IPS-NIHi11 (cell line): ENCODE measurements around the gene WASF3.
A peak's percentile ranks its signal among the peaks of the same experiment; 100 is the strongest.
"Not testable (repeated sequence)": the region's sequence is repeated elsewhere in the genome, so short reads cannot be mapped to it uniquely, and the experiment has no call there.

Source experiments
- DNase-seq: peaks from one replicate; pipeline ENCODE4 v3.0.0; 2012; ENCODE audit warnings: mixed read lengths, low spot score

Gene WASF3

GRCh38 chr13:26716984-26717383 lies 159.5 kb downstream of the WASF3 start:
- no peak for DNase-seq

DNA sequence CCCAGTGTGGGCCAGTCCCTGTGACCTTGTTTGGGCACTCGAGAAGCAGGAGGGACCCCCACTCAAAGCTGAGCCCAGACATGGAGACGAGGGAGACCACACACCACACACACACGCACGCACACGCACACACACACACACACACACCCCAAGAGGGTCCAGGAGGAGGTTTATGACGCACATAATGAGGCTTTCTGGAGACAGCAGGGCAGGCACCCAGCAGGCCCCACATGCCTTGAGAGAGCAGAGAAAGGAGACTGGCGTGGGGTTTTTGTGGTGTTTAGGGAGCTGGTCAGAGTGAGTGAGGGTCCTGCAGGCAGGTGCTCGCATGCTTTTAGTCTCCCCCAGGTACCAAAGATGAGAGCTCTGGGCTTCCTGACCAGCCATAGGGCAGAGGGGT lies 160.7 kb downstream of the WASF3 start:
- DNase-seq: no peak

DNA sequence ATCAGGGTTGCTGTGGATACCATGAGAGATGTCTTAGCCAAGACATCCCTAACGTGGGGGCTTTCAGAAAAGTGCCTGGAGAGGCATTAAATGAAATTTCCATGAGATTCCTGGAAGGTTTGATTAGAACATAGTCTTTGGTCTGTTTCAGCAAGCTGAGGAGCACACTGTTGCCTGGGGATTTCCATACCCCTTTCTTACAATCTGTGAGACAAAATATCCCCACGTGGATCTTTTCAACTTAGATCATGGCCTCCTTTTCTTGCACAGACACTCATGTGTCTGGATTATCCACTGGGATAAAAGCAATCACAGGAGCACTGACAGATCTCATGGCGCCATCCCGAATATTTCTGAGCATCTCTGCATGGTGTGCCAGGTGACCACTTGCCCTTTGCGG lies 161.4 kb downstream of the WASF3 start:
- no peak for DNase-seq

DNA sequence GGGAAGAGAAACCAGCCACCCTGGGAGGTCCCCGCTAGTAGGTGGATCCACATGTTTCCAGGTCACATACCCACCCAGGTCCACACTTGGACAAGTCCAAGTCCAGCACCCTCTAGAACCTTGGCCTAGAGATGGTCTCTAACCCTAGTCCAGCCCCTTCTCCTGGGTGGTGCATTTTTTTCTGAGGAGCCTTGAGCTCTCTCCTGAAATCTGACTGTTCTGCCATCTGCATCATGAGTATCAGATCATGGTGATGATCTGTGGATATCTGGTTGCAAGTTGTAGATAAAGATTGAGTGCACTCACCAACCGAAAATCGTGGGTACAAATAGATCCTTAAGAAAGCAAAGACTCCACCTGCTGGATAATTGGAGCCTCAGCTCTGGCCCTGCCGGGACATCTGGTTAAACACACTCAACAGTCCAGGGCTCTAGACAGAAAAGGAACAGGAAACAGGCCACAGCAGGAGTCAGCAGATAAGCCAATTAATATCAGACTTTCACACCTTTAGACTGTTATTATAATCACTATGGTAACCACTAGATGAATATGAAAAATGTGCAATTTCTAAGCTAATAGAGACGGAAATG lies 162.0 kb downstream of the WASF3 start:
- DNase-seq: peak; percentile 25

GRCh38 chr13:26721251-26722121 lies 164.0 kb downstream of the WASF3 start:
- DNase-seq: no peak

GRCh38 chr13:26722321-26722720 lies 164.8 kb downstream of the WASF3 start:
- DNase-seq: no peak

DNA sequence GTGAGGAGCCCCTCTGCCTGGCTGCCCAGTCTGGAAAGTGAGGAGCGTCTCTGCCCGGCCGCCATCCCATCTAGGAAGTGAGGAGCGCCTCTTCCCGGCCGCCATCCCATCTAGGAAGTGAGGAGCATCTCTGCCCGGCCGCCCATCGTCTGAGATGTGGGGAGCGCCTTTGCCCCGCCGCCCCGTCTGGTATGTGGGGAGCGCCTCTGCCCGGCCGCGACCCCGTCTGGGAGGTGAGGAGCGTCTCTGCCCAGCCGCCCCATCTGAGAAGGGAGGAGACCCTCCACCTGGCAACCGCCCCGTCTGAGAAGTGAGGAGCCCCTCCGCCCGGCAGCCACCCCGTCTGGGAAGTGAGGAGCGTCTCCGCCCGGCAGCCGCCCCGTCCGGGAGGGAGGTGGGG lies 166.1 kb downstream of the WASF3 start:
- DNase-seq: not testable (repeated sequence)

DNA sequence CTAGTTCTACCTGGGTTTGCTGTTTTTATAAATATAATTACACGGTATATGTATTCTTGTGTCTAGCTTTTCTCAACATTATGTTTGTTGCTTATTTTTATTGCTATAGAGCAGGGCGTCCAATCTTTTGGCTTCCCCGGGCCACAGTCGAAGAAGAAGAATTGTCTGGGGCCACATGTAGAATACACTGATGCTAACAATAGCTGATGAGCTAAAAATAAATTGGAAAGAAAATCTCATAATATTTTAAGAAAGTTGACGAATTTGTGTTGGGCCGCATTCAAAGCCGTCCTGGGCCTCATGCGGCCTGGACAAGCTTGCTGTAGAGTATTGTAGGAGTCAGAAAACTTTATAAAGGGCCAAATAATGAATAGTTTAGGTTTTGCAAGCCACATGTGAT lies 169.2 kb downstream of the WASF3 start:
- no peak for DNase-seq

DNA sequence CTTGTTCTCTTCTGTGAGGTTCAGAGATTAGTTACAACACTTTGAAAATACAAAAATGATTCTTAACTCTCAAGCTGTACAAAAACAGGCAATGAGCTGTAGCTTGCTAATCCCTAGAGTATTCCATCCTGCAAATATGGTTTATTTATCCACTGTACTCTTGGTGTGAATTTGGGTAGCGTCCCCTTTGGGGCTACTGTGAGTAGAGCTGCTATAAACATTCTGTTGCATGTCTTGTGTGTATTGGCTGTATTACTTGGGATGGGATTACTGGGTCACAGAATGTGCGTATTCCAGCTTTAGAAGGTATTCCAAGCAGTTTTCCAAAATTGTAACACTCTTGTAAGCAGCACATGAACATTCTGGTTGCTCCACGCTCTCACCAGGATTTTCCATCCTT lies 169.6 kb downstream of the WASF3 start:
- DNase-seq: no peak

- no peak for DNase-seq
Observed at GRCh38 chr13:26727633-26728032, 170.2 kb downstream of the WASF3 start.

GRCh38 chr13:26735677-26736076 lies 178.2 kb downstream of the WASF3 start:
- no peak for DNase-seq
